IMR-90 (cell line): ENCODE results near the gene GJB4. TPM values are rescaled to one million over a fixed set of nuclear protein-coding genes. Genes with fewer than 3 reads are reported as not detected.

Source experiments
- ATAC-seq: fragments of 200-7000 bp; cut with Tn5 transposase; 2 replicates; pipeline ENCODE4 v1.9.1; 2020; ENCODE audit warnings: low read depth, mild to moderate bottlenecking, moderate library complexity
- BruUV-seq: library from RNA; stranded (reverse); fragments of 400-500 nt; replicated peaks from 2 replicates; lab custom pipeline; 2021; lab: Mats Ljungman, UMichigan
- CTCF ChIA-PET: fragments of 300-600 bp; formaldehyde crosslinking; extraction: SDS; loops from one replicate; lab custom pipeline; 2021; ENCODE audit warnings: antibody characterized with exemption; lab: Yijun Ruan, JAX
- POLR2A ChIA-PET: fragments of 300-600 bp; sonication (Branson Sonifier 250); formaldehyde crosslinking; loops from one replicate; lab custom pipeline; 2022; ENCODE audit warnings: antibody characterized with exemption; ENCODE audit not compliant: unreplicated experiment; lab: Charles Lee
- DNase-seq: peaks from one replicate; pipeline ENCODE4 v3.0.0; 2013
- H2AFZ ChIP-seq: replicated peaks from 2 replicates; pipeline ENCODE3; 2013; ENCODE audit warnings: low read length, mild to moderate bottlenecking; ENCODE audit not compliant: poor library complexity
- H2AK5ac ChIP-seq: 2 replicates; pipeline ENCODE4 v1.6.1; 2013; ENCODE audit warnings: low read depth, low read length, inconsistent platforms
- H2AK9ac ChIP-seq: replicated peaks from 2 replicates; pipeline ENCODE3; 2013; ENCODE audit warnings: mild to moderate bottlenecking, low read depth, low read length, moderate library complexity; ENCODE audit not compliant: poor library complexity
- H2BK120ac ChIP-seq: 2 replicates; pipeline ENCODE4 v1.6.1; 2013; ENCODE audit warnings: low read depth, low read length, inconsistent platforms
- H2BK15ac ChIP-seq: 3 replicates; pipeline ENCODE4 v1.6.1; 2013; ENCODE audit warnings: low read depth, low read length, inconsistent platforms
- H2BK20ac ChIP-seq: 2 replicates; pipeline ENCODE4 v1.6.1; 2013; ENCODE audit warnings: low read depth, mild to moderate bottlenecking, inconsistent platforms, low read length, moderate library complexity
- H2BK5ac ChIP-seq: 2 replicates; pipeline ENCODE4 v1.6.1; 2013; ENCODE audit warnings: mild to moderate bottlenecking, low read depth, low read length, inconsistent platforms; ENCODE audit not compliant: poor library complexity, severe bottlenecking
- H3K14ac ChIP-seq: replicated peaks from 2 replicates; pipeline ENCODE4 v1.6.1; 2013; ENCODE audit warnings: low read depth, low read length, inconsistent platforms
- H3K18ac ChIP-seq: 2 replicates; pipeline ENCODE4 v1.6.1; 2013; ENCODE audit warnings: low read depth, low read length, control low read depth
- H3K23ac ChIP-seq: 2 replicates; pipeline ENCODE4 v1.6.1; 2013; ENCODE audit warnings: low read depth, low read length, inconsistent platforms
- H3K27ac ChIP-seq: 2 replicates; pipeline ENCODE4 v1.5.1; 2013; ENCODE audit warnings: mild to moderate bottlenecking, control low read depth, low read length; ENCODE audit not compliant: insufficient read depth
- H3K27me3 ChIP-seq: 2 replicates; pipeline ENCODE4 v1.6.1; 2013; ENCODE audit warnings: low read length; ENCODE audit not compliant: control insufficient read depth, insufficient read depth
- H3K36me3 ChIP-seq: 2 replicates; pipeline ENCODE4 v1.6.1; 2013; ENCODE audit warnings: low read length, mixed read lengths; ENCODE audit not compliant: control insufficient read depth, insufficient read depth
- H3K4ac ChIP-seq: 2 replicates; pipeline ENCODE4 v1.6.1; 2013; ENCODE audit warnings: low read depth, low read length, inconsistent platforms
- H3K4me1 ChIP-seq: 2 replicates; pipeline ENCODE4 v1.6.1; 2013; ENCODE audit warnings: low read length, mixed read lengths; ENCODE audit not compliant: control insufficient read depth, insufficient read depth
- H3K4me2 ChIP-seq: 2 replicates; pipeline ENCODE4 v1.6.1; 2013; ENCODE audit warnings: low read depth, mild to moderate bottlenecking, control low read depth, low read length, moderate library complexity
- H3K4me3 ChIP-seq: 2 replicates; pipeline ENCODE4 v1.5.1; 2013; ENCODE audit warnings: low read depth, mild to moderate bottlenecking, control low read depth, low read length, moderate library complexity; ENCODE audit not compliant: insufficient read depth
- H3K56ac ChIP-seq: 2 replicates; pipeline ENCODE4 v1.6.1; 2013; ENCODE audit warnings: low read length, inconsistent platforms; ENCODE audit not compliant: insufficient read depth; ENCODE audit errors: extremely low read depth
- H3K79me1 ChIP-seq, 2 experiments: 2 replicates each; pipeline ENCODE4 v1.6.1; 2013; ENCODE audit warnings: low read length in 2 of 2, inconsistent platforms in 1 of 2, low read depth in 1 of 2
- H3K9ac ChIP-seq: 2 replicates; pipeline ENCODE4 v1.6.1; 2013; ENCODE audit warnings: low read depth, low read length, control low read depth
- H3K9me1 ChIP-seq: 2 replicates; pipeline ENCODE4 v1.6.1; 2013; ENCODE audit warnings: low read length, inconsistent platforms; ENCODE audit not compliant: insufficient read depth
- H3K9me3 ChIP-seq: 2 replicates; pipeline ENCODE4 v1.6.1; 2013; ENCODE audit warnings: low read length; ENCODE audit not compliant: control insufficient read depth, insufficient read depth
- H4K20me1 ChIP-seq: 2 replicates; pipeline ENCODE4 v1.6.1; 2013; ENCODE audit warnings: low read length, inconsistent platforms; ENCODE audit not compliant: insufficient read depth
- H4K5ac ChIP-seq: 2 replicates; pipeline ENCODE4 v1.6.1; 2013; ENCODE audit warnings: mild to moderate bottlenecking, low read depth, low read length, control low read depth
- H4K8ac ChIP-seq, 2 experiments: 2 replicates each; pipeline ENCODE4 v1.6.1; 2013; ENCODE audit warnings: low read depth in 2 of 2, low read length in 2 of 2, control low read depth in 1 of 2, inconsistent platforms in 1 of 2
- H4K91ac ChIP-seq: 2 replicates; pipeline ENCODE4 v1.6.1; 2013; ENCODE audit warnings: low read depth, low read length, inconsistent platforms; ENCODE audit not compliant: insufficient read depth
- BHLHE40 ChIP-seq: fragments of 150-350 bp; IDR thresholded peaks from 2 replicates; pipeline ENCODE4 v1.6.1; 2016; ENCODE audit warnings: mild to moderate bottlenecking, low read depth, low read length
- CEBPB ChIP-seq: IDR thresholded peaks from 2 replicates; pipeline ENCODE4 v1.6.1; 2012; ENCODE audit warnings: low read depth, low read length, improper control_type of control experiment
- CHD1 ChIP-seq: IDR thresholded peaks from 2 replicates; pipeline ENCODE4 v1.6.1; 2012; ENCODE audit warnings: low read depth, low read length, improper control_type of control experiment
- CTCF ChIP-seq: conservative IDR thresholded peaks from 2 replicates; pipeline ENCODE4 v1.5.1; 2012; ENCODE audit warnings: mild to moderate bottlenecking, low read depth, low read length, improper control_type of control experiment
- FOS ChIP-seq: fragments of 150-350 bp; IDR thresholded peaks from 2 replicates; pipeline ENCODE4 v1.6.1; 2016; ENCODE audit warnings: low read depth, low read length
- MAFK ChIP-seq: IDR thresholded peaks from 2 replicates; pipeline ENCODE4 v1.6.1; 2012; ENCODE audit warnings: low read depth, low read length, improper control_type of control experiment
- MAZ ChIP-seq: IDR thresholded peaks from 2 replicates; pipeline ENCODE4 v1.6.1; 2012; ENCODE audit warnings: low read depth, mild to moderate bottlenecking, low read length, improper control_type of control experiment, moderate library complexity, borderline replicate concordance
- NFE2L2 ChIP-seq: fragments of 150-350 bp; IDR thresholded peaks from 2 replicates; pipeline ENCODE4 v1.6.1; 2016; ENCODE audit warnings: low read depth, mild to moderate bottlenecking, low read length
- POLR2A ChIP-seq: IDR thresholded peaks from 2 replicates; pipeline ENCODE4 v1.6.1; 2012; ENCODE audit warnings: mild to moderate bottlenecking, low read depth, low read length
- RAD21 ChIP-seq: IDR thresholded peaks from 2 replicates; pipeline ENCODE4 v1.6.1; 2012; ENCODE audit warnings: low read length, improper control_type of control experiment
- RCOR1 ChIP-seq: IDR thresholded peaks from 2 replicates; pipeline ENCODE4 v1.6.1; 2012; ENCODE audit warnings: mild to moderate bottlenecking, low read length, improper control_type of control experiment; ENCODE audit not compliant: insufficient replicate concordance
- SMC3 ChIP-seq: fragments of 150-350 bp; IDR thresholded peaks from 2 replicates; pipeline ENCODE4 v1.6.1; 2016; ENCODE audit warnings: low read depth, mild to moderate bottlenecking, antibody characterized with exemption, low read length, moderate library complexity
- USF2 ChIP-seq: fragments of 150-350 bp; IDR thresholded peaks from 2 replicates; pipeline ENCODE4 v1.6.1; 2017; ENCODE audit warnings: mild to moderate bottlenecking, antibody characterized with exemption, low read length, low read depth
- WGBS, 2 experiments: methylation state at CpG; one replicate each; pipeline versions ENCODE4 v1.1.5 to v1.1.7; 2013; ENCODE audit warnings: missing lambda C conversion rate in 2 of 2; ENCODE audit not compliant: insufficient read length in 1 of 2; ENCODE audit errors: extremely low coverage in 2 of 2; 5-methylcytosine and 5-hydroxymethylcytosine counted together
- dilution Hi-C: fragments of 300-500 bp; cut with HindIII; formaldehyde crosslinking; loops from one replicate; pipeline ENCODE4 v1.14.3; 2018; ENCODE audit warnings: low sequenced_read_pairs; ENCODE audit not compliant: unreplicated experiment
- in situ Hi-C: fragments of 300-500 bp; cut with MboI; formaldehyde crosslinking; loops from 3 replicates; pipeline ENCODE4 v1.14.3; 2019; ENCODE audit warnings: low sequenced_read_pairs, inconsistent platforms, mixed read lengths
- intact Hi-C: fragments of 100-400 bp; cut with micrococcal nuclease; formaldehyde crosslinking; loops from 2 replicates; pipeline ENCODE4 v1.10.0; 2022
- polyA plus RNA-seq, 3 experiments: library from polyadenylated mRNA; depleted of rRNA; stranded (reverse); fragments of >200 nt; gene quantifications; 2 replicates each; pipeline ENCODE4 v1.2.3, GENCODE V29; 2012; ENCODE audit warnings: low replicate concordance in 1 of 3
- total RNA-seq: library from RNA; depleted of rRNA; stranded (reverse); fragments of >200 nt; gene quantifications from 2 replicates; pipeline ENCODE4 v1.2.3, GENCODE V29; 2012

GJB4 gene
- total and polyA plus RNA-seq, 2 of the 4 experiments (the other 2 are of a cell fraction): not detected

- POLR2A ChIA-PET: no interaction called here
Observed at GRCh38 chr1:34779005-34779404, 19.5 kb downstream of the GJB4 start.

More at GRCh38 chr1:34779005-34779404, 19.5 kb downstream of the GJB4 start:
- Histone ChIP-seq H2BK120ac (no peak overlapping the region), H3K18ac (no peak overlapping the region), H3K9me3 (no peaks in the 10 kb centered on the region), H3K14ac (no peak overlapping the region), H3K4me3 (no peak overlapping the region), H4K5ac (no peak overlapping the region), H3K27me3 (peaks cover 41% of the 10 kb centered on the region), H4K91ac (no peak overlapping the region), H3K56ac (no peak overlapping the region), H2AK5ac (no peak overlapping the region), H3K4ac (no peak overlapping the region), H3K4me2 (no peak overlapping the region), H4K8ac (no peak overlapping the region), H3K79me1 (no peaks in the 10 kb centered on the region), H3K27ac (no peak overlapping the region), H2BK5ac (no peak overlapping the region), H3K23ac (no peak overlapping the region), H2BK20ac (no peak overlapping the region), H4K20me1 (no peaks in the 10 kb centered on the region; the same call in 1 of the 2 replicates), H2AK9ac (no peak overlapping the region), H3K9ac (no peak overlapping the region), H3K36me3 (no peaks in the 10 kb centered on the region), H2AFZ (no peak overlapping the region), H3K9me1 (no peaks in the 10 kb centered on the region), H3K4me1 (peaks cover 5% of the 10 kb centered on the region; the same call in 1 of the 2 replicates), H2BK15ac (no peak overlapping the region)
- WGBS, 2 experiments: no CpG with 5 or more reads among the region's 5 CpGs
- BruUV-seq: no TSS peak
- CTCF ChIA-PET: no interaction called here
- ATAC-seq (no peak), DNase-seq (no peak)
- intact Hi-C loops: no loop called here
- no peak for TF ChIP-seq MAZ
- no peak for TF ChIP-seq USF2
- no peak for TF ChIP-seq RCOR1
- TF ChIP-seq MAFK: no peak
- no peak for TF ChIP-seq RAD21
- TF ChIP-seq CHD1: no peak
- TF ChIP-seq SMC3: no peak
- TF ChIP-seq CEBPB: no peak
- no peak for TF ChIP-seq BHLHE40
- no peak for TF ChIP-seq NFE2L2
- no peak for TF ChIP-seq CTCF
- no peak for TF ChIP-seq POLR2A
- no peak for TF ChIP-seq FOS
- in situ Hi-C loops: no loop called here
- dilution Hi-C loops: no loop called here
